HG03064 (cell line): ENCODE results near the gene ARRDC3.
A peak's percentile ranks its signal among the peaks of the same experiment; 100 is the strongest.
"Not testable (repeated sequence)": the region's sequence is repeated elsewhere in the genome, so short reads cannot be mapped to it uniquely, and the experiment has no call there.

Source experiments
- ATAC-seq: cut with Tn5 transposase; IDR thresholded peaks from one replicate; pipeline ENCODE4 v1.9.1; 2021; ENCODE audit warnings: low read depth; ENCODE audit not compliant: unreplicated experiment

Gene ARRDC3

DNA sequence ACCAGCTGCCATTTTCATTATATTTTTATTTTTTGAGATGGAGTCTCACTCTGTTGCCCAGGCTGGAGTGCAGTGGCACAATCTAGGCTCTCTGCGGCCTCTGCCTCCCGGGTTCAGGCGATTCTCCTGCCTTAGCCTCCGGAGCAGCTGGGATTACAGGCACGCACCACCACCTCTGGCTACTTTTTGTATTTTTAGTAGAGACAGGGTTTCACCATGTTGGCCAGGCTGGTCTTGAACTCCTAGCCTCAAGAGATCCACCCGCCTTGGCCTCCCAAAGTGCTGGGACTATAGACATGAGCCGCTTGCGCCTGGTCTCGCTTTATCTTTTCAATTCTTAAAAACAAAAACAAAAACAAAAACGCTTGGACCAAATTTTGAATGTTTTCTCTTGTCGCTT is 2.5 kb upstream of the ARRDC3 start:
- not testable (repeated sequence) for ATAC-seq

DNA sequence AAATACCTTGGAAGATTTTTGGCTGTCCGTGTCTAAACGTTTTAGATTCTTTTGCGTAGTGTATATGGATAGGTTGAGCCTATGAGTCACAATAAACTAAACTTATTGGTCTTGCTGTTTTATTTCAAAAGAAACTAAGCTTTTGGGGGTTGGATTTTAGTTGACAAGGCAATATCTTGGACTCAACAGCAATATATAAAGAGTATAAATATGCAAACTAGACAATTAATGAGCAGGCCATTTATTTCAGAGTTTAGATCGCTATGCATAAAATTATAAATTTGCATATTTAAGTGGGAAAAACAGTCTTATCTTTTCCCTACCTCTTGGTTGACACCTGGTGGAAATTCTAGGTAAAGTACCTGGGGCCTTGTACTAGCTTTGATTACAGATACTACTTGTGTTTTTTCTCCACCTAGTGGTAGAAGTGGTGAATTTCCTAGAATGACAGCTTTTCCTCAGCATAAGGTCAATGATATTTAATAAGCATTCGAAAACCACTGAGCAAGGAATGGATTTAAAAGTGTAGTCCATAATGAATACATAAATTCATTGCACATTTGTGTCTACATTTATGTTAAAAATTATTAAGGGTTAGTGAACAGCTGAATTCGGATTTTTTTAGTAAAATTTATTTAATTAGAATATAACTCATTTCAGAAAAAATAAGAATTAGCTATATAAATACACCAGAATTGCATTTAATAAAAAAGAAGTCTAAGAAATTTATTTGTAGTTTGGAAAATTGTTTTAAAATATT is 1.7 kb upstream of the ARRDC3 start:
- no peak for ATAC-seq

DNA sequence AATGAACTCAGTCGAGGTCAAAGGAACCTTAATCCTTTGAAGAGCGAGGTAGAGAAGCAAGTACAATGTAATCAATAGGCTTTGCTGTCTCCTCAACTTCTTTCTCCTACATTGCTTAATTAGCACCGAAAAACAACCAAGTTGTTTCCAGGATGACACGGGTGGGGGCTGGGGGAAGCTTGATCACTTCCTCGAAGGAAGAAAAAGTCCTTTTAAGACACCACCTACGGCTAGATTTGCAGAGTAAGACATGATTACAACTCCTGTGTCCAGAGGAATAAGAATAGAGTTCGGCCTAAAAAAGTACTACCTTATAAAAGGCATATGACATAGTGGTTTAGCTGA is 811 bp upstream of the ARRDC3 start:
- no peak for ATAC-seq

DNA sequence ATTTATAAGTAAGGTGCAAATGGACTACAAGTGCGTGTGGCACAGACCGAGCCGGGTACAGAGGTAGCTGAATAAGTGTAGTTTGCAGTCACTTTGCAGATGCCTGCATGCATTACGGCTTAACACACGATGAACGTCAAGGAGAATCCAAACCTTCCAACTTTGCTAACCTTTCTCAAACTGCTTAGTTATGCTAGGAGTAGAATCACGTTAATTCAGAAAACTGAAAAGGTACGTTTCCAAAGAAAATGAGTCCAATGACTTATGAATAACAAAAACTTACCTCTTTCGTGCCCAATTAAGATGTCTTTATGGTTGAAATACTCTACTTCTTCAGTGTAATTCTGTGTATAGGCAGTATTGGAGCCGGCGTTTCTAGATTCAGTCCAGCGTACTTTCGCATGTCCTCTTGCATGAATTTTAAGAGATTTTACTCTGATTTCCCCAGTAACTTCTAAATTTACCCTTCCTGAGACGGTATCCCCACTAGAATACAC is 539 bp downstream of the ARRDC3 start:
- no peak for ATAC-seq

DNA sequence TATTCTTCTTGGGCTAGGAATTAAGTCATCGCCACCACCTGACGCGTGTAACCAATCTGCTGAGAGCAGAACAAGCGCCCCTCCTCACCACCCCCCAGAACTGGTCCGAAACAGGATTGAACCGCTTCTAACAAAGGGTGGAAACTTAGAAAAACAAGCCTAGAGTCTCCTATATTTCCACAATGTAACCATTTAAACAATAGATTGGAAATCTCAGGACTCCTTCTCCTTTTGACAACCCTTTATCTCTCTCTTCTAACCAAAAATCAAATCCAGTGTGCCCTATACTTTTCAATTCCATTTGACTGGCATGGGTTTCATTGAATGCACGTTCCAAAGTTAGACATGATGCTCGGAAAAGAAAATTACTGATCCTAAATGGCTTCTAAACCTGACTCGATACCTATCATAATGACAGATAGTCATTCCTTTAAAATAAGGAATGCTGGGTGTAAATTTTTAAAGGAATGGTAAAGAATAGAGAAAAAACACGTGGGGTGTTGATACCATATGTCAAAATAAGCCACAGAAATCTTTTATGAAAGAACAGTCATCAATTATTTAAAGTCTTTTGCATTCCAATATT is 1.2 kb downstream of the ARRDC3 start:
- no peak for ATAC-seq

DNA sequence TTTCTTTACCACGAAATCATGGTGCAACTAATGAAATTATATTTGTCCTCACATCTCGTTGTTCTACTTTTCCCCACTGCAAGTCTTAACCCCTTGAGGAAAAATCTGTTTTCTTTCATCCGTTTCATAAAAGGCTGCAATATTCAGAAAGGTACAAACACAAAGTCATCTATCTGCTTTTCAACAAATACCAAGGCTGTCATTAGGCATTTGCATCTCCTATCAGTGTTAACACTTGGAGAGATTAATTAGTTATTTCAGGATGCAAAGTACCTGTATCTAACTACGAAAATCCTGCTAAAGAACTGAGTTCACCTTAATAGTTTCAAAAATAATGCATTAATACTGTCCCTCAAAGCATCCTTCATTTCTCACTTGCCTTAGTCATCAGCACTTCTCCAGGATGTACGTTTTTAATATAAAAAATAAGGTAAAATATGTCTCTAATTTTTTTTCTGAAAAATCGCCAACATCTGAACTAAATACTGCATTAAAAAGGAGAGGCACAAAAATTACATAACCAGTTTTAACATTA is 1.8 kb downstream of the ARRDC3 start:
- no peak for ATAC-seq

DNA sequence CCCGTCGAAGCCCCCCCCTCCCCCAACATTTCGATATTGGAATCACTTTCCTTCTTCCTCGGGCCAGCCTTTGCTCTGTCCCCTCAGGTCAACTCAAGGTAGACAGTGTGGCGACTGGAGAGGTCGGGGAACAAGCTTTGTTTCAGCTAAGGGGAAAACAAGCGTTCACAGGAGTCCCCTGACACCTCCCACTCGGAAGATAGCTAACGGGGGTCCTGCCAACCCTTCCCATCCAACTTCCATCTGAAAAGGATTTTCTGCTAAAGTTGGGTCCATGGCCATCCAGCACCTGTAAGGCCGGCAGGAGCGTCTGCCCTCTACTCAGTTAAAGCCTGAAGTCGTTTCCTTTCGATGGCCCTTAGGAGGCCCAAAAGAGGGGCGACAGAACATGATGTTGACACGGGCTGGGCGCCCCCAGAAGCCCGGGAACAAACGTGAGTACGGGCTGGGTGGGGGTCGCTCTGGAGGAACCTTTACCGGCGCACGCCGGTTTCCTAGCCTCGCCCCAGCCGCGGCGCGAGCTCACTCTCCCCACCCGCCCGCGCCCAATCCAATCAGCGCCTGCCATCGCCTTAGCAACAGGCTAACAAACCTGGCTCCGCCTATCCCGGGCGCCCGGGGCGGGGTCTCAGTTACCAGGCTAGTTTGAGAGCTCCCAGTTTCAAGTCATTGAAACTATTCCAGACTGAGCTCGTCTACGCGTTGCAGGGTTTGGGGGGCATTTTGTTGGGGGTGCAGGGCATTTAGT is 2.5 kb downstream of the ARRDC3 start:
- ATAC-seq = peak; percentile 49

DNA sequence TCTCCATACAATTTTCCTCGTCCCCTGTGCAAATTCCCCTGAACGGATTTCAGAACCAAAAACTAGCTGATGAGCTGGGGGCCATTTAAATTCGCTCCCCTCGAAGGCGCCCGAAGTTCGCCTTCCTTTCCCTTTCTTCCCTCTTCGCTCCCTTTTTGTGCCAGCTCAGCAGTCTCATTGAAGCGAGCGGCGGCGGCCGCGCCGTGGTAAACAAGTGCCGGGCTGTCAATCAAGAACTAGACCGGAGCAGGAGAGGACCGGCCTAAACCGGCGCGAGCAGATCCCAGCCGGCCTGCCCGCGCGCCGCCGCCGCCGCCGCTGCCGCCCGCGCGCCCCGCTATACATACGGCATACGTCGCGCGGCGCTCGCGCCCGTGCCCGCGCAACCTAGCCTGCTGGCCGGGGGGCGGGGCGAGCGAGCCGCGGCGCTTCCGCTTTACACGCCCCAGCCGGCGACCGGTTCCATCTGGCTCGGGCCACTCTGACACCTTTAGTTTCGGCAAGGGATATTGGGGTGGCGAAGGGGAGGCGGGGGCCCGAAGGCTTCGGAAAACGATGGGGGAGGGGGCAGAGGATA is 3.1 kb downstream of the ARRDC3 start:
- ATAC-seq = peak; percentile 47

DNA sequence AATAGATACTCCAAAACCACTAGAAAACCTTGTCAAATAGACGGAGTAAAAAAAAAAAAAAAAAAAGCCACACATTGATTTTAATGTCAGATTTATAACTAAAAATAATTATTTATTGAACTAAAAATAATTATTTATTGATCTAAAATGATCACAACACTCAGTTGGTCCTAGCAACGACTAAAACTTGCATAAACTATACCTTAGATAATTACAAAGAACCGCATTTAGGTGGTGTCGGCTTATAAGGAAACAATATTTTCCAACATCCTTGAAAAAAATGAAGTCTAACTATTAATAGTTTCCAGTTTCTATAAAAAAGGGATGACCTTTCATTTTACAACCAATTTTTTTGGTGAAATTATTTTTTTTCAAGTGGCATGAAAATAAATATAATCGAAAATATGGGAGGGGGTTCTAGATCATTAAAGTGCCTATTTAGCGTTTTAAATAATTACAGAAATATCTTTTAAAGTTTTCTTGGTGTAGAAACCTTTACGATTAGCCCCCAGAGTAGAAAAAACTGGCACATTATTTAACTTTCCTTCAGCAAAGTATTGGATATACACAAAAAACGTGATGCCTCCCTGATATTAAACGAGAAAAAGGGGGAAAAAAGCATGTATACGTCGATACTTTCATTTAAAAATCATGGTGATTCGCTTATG is 3.7 kb downstream of the ARRDC3 start:
- no peak for ATAC-seq

DNA sequence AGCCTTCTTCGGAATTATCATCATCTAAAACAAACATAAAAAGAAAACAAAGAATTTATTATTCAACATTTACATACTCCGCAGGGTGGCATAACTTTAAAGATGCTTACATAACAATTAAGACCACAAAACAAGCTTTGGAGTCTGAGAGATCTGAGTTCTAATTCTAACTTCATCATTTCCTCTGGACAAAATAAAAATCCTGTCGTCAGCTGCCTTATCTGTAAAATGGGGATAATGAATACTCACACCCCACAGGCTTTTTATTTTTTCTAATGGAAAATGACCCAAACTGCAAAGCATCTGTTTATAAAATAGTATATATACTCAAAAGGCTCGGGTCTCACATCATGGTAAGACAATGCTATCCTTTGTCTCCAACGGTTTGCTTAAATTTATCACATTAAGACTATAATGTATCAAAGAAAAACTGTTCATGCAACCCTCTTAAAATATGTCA is 4.3 kb downstream of the ARRDC3 start:
- ATAC-seq = no peak

DNA sequence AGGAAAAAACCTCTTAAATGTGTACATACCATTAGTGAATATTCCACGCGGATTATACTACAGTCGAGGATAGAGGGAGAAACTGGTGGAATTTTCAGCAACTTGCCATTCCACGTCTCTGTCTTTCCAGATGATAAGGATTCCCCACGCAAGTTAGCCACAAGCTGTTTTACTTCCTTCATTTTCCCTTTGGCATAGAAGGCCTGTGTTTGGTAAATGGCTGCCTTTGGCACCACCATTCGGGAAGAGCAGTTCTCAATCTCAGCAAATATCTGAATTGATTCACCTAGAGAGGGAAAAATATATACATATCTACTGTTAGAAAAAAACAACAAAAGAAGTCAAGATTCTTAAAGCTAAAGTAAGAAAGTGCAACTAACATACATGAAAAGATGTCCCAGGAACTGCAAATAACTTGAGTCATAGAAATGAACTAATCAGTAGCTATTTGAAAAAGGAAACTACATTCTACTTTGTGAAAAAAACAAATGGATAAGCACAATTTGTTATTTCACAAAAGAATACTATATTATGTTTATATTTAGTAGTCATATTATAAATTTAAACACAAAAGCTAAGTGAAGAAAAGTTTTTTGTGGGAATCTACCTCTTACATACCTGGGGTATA is 8.1 kb downstream of the ARRDC3 start:
- ATAC-seq = no peak

DNA sequence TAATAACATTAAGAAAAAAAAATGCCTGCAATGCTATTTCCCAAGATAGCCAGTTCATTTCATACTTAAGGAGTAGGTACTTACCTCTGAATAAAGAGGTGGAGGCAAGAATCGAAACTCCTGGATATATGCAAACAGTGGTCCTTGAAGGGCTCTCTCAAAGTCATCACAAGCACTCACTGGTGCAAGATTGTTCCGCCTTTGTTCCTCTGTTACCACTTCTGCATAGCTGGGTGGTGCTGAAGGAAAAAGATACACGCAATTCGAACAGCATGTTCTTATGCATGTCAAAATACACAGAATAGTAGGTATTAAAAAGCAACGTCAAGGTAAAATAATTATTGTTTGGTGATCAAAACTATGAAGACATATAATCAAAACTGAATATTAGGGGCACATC is 9.5 kb downstream of the ARRDC3 start:
- no peak for ATAC-seq

DNA sequence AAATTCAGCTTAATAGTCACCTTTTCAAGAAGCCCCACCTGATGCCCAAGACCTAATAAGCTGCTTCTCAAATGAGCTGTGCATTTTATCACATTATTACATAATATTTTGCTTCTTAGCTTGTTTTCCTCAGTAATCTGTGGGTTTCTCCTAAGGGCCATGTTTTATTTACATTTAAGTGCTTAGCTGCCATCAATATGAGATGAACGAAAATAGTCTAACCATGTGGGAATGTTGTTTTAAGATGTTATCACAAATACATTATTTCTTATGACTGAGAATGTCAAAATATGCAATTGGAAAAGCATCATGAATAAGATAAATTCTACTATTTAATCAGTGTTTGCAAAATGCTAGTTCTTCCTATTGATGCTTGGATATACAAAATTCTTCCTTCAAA is 10.1 kb downstream of the ARRDC3 start:
- no peak for ATAC-seq

DNA sequence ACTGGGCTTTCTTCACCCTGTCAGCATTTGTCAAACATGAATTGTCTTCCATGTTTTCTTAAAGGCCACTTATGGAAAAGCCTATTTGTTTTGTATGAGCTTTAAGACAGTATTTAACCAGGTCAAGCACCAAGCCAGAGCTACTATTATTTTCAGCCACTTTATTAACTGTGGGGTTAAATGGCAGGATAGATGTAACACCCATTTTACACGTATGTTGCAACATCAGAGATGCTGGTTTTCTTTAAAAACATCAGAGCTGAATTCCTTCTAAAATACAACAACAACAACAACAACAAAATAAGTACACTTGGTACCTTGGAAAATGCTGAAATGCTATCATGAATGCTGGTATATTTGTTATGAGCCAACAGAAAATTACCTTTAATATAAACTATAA is 13.6 kb downstream of the ARRDC3 start:
- no peak for ATAC-seq

DNA sequence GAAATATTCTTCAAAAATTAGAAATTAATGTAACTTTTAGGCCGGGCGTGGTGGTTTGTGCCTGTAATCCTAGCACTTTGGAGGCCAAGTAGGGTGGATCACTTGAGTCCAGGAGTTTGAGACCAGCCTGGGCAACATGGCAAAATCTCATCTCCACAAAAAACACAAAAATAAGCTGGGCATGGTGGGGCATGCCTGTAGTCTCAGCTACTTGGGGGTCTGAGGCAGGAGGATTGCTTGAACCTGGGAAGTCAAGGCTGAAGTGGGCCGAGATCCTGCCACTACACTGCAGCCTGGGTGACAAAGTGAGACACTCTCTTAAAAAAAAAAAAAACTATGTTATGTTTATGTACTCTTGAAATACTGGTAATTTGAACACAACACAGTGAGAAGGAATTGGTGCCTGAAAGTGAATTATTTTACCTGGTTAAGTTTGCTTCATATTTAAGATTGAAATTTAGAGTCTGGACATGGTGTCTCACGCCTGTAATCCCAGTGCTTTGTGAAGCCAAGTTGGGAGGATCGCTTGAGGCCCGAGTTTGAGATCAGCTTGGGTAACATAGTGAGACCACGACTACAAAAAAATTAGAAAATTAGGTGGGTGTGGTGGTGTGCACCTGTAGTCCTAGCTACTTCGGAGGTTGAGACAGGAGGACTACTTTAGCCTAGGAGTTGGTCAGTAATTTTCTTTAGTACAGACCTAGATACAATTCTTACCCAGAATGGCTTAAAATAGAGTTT is 15.0 kb downstream of the ARRDC3 start:
- no peak for ATAC-seq

DNA sequence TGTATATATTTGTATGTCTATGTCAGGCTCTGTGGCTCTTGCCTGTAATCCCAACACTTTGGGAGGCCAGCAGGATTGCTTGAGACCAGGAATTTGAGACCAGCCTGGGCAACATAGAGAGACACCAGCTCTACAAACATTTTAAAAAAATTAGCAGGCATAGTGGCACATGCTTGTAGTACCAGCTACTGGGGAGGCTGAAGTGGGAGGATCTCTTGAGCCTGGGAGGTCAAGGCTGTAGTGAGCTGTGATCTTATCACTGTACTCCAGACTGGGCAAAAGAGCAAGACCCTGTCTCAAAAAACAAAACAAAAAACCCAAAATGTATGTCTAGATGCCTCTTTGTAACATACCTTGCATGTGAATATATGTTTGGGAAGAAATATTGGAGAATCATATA is 15.8 kb downstream of the ARRDC3 start:
- ATAC-seq = no peak

DNA sequence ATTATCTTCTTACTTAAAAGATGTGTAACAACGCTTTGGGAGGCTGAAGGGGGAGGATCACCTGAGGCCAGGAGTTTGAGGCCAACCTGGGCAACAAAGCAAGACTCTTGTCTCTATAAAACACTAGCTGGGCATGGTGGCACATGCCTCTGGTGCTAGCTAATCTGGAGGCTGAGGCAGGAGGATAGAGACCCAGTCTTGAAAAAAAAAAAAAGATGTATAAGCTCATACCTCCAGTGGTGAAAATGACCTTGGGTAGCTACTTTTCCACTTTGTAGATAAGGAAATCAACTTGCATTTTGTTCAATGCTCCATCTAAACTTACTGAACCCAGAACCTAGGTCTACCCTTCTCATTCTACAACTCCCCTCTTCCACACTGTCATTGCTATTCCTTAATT is 16.6 kb downstream of the ARRDC3 start:
- no peak for ATAC-seq

DNA sequence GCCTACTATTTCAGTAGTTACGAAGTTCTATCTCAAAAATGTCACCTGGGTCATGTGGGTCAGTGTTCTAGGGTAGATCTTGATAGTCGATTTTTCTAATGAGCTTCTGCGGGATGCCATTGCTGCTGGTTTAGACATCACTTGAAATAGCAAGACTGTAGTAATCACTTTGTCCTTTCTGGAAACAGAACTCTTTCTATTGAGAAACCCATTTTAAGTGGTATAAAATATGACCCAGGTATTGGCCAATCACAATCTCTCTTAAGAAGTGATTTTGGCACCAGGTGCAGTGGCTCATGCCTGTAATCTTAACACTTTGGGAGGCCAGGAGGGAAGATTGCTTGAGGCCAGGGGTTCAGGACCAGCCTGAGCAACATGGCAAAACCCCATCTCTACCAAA is 17.6 kb downstream of the ARRDC3 start:
- ATAC-seq = no peak

DNA sequence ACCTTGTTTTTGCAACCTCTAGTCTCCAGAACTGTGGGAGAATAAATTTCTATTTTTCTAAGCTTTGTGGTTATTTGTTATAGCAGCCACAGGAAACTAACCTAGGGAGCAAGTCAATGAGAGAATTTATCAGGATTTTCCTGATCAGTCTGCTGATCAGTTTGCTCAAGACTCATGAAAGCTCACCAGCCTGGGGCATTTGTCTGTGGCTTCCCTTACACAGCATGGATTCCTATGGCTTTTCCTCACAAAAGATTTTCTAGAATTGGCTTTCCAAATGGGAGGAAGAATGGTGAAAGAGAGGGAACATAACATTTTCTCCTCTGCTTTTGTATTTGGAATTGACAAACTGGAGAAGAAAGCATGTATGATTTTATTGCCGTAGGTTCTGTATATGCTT is 20.2 kb downstream of the ARRDC3 start:
- ATAC-seq = no peak
